ENCODE data around the gene PIK3AP1. TPM values are rescaled to one million over a fixed set of nuclear protein-coding genes. Genes with fewer than 3 reads are reported as not detected.
A peak's percentile ranks its signal among the peaks of the same experiment; 100 is the strongest.
"Not testable (repeated sequence)": the region's sequence is repeated elsewhere in the genome, so short reads cannot be mapped to it uniquely, and the experiment has no call there.

PIK3AP1 gene, protein sequence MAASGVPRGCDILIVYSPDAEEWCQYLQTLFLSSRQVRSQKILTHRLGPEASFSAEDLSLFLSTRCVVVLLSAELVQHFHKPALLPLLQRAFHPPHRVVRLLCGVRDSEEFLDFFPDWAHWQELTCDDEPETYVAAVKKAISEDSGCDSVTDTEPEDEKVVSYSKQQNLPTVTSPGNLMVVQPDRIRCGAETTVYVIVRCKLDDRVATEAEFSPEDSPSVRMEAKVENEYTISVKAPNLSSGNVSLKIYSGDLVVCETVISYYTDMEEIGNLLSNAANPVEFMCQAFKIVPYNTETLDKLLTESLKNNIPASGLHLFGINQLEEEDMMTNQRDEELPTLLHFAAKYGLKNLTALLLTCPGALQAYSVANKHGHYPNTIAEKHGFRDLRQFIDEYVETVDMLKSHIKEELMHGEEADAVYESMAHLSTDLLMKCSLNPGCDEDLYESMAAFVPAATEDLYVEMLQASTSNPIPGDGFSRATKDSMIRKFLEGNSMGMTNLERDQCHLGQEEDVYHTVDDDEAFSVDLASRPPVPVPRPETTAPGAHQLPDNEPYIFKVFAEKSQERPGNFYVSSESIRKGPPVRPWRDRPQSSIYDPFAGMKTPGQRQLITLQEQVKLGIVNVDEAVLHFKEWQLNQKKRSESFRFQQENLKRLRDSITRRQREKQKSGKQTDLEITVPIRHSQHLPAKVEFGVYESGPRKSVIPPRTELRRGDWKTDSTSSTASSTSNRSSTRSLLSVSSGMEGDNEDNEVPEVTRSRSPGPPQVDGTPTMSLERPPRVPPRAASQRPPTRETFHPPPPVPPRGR
- not detected for polyA plus RNA-seq (2013, experiment 1 of 2; ENCODE audit: insufficient read length)
- 0.10 TPM for polyA plus RNA-seq (2013, experiment 2 of 2; ENCODE audit: insufficient read length)

DNA sequence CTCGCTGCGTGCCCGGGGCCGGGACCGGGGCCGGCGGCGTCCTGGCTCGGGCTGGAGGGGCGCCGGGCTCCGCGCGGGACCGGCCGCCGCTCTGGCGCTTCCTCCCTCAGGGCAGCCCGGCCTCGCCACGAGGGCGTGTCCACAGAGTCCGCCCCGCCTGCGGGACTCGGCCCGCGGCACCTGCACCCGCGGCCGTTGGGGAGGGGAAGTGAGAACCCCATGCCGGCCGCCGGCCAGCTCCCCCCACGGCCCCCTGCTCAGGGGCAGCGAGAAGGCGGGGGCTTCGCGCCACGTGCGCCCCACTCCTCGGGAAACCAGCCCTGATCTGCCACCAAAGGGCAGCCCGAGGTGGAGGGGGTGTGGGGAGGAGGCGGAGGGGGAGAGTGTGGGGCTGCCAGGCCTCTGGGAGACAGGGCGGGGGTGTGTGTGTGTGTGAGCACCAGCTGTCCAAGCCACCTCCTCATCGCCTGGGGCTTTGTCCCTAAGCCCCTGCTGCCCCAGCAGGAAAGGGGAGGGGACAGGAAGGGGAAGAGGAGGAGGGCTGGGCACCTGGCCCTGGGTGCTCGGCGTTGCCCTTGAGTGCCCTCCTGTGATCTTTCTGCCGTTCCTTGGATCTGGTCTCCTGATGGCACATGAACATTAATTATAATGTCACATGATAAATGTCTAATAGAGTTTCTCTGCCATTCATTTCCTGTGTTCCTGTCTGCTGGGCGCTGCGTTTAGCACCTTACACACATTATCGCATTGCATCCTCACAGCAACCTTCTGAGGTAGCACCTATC is at the start of gene PIK3AP1:
Gene PIK3AP1 (minus strand): TSS at position 93 of the 785 bp plus-strand sequence. CDS start 120 bp downstream, outside the sequence.
- DNase-seq: no peak

DNA sequence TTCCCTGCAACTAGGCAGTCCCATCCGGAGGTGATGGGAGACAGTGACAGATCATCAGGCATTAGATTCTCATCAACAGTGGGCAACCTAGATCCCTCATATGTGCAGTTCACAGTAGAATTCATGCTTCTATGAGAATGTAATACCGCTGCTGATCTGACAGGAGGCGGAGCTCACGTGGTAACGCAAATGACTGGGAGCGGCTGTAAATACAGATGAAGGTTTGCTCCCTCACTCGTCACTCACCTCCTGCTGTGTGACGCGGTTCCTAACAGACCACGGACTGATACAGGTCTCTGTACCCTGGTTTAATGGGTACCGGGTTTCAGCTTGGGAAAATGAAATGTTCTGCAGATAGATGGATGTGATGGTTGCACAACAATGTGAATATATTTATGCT is 47.8 kb upstream of the PIK3AP1 start:
- DNase-seq: no peak

DNA sequence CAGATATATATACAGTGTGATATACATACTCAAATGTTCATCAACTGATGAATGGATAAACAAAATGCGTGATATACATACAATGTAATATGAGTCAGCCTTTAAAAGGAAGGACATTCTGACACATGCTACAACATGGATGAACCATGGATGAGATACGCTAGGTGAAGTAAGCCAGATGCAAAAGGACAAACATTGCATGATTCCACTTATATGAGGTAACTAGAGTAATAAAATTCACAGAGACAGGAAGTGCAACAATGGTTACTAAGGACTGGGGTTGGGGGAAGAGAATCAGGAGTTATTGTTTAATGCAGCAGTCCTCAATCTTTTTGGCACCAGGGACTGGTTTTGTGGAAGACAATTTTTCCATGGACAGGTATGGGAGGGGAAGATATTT is 47.3 kb upstream of the PIK3AP1 start:
- DNase-seq: peak; percentile 3

DNA sequence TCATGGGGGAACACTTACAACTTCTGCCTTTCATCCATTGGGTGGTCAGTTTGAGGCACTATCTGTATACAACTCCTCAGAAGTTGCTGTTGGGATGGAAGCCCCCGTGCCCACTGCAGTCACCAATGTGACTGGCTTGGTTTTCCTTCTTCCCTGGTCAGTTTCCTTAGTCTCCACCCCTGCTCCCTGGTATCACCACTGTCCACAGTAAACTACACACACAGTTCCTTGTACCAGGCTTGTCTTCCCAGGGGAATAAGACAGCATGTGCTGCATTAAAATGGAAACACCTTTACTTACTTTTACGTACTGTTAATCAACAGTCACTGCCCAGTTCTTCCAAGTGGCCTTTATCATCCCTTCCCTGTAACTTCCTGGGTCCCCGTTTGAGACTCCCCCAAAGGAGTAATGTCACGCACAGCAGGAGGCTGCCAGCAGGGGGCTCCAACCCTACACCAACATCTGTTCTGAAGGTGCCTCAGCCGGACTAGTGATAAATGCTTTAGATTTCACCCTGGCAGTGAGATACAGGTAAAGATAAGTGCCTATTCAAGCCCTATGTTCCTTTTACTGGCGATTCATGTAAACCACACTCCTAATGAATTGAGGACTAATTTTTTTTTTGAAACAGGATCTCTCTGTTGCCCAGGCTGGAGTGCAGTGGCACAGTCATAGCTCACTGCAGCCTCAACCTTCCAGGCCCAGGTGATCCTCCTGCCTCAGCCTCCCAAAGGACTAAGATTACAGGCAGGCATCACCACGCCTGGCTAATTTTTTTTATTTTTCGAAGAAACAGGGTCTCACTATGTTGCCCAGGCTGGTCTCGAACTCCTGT is 45.3 kb upstream of the PIK3AP1 start:
- peak; percentile 59 for DNase-seq

DNA sequence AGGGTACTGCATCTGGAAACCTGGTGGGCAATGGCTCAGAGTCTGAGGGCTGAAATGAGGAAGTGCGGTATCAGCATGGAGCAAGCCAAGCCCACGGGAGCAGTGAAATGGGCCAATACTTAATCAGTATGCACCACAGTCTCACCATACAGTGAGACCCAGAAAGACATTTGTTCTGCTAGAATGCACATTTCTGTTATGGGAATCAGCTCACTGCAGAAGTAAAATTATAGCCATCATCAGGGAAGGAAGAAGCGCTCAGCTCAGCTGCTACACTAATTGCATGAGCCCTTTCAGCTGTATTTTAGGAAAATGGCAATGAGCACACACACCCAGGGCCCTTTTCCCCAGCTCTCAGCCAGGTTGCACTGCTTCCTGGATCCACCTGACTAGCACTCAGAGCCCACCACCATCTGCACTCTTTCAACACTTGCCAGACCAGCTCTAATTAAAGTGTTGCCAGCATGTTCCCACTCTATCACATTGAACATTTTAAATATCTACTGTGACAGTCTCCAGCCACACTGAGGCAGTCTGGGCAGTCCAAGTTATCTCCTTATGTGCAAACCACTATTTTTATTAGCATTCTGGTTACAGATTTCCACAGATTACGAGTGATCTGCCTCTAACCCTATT is 44.2 kb upstream of the PIK3AP1 start:
- DNase-seq: no peak

DNA sequence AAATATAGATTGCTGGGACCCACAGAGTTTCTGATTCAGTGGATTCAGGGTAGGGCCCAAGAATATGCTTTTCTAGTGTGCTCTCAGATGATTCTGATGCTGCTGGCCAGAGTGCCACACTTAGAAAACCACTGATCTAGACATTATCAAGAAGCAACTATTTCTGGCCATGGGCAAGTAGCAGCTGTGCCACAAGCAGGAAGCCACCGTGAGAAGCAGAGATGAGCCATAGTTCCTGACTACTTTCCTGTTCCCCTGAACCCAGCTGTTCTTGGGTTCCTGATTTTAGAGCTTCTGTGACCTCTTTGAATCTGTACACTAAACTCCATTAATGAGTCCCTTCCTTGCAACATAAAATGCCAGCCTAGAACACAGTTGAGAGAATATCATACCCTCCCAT is 38.1 kb upstream of the PIK3AP1 start:
- DNase-seq: no peak

DNA sequence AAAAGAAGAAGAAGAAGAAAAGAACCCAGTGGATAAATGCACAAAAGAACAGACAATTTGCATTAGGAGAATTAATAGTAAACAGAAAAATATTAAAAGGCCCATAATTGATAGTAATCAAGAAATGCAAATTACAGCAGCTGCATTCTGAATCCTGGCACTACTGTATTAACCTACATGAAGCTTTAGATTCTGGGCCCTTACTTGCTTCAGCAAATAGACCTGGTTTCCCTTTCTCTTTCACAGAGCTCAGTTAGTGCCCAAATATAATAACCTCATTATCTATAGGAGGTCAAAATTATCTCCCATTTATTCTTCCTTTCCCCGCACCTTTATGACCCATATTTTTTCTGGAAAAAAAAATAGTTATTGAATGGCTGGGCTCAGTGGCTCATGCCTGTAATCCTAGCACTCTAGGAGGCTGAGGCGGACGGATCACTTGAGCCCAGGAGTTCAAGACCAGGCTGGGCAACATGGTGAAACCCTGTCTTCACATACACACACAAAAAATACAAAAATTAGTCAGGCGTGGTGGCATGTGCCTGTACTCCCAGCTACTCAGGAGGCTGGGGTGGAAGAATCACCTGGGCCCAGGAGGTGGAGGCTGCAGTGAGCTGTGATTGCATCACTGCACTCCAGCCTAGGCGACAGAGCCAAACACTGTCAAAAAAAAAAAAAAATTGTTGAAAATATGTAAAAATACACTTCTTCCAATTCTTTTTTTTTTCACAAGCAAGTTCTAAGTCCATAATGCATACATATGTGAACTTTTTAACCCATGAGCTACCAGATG is 36.0 kb upstream of the PIK3AP1 start:
- DNase-seq: no peak

DNA sequence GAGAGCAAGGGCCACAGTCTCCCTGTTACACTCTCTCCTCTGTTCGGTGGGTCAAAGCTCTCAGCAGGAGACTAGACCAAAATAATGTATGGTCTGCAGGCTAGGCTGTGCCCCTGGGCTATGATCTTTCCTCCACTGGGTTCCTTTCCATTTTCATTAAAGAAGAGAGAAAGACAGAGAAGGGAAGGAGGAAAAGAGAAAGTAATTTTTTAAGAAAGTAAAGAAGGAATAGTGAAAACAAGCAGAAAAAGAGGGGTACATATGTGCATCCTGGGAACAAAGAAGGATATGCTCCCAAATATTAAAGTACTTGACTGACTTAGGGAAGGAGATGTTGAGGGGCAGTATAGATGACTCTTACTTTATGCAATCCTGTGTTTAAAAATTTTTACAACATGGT is 33.6 kb upstream of the PIK3AP1 start:
- DNase-seq: no peak

DNA sequence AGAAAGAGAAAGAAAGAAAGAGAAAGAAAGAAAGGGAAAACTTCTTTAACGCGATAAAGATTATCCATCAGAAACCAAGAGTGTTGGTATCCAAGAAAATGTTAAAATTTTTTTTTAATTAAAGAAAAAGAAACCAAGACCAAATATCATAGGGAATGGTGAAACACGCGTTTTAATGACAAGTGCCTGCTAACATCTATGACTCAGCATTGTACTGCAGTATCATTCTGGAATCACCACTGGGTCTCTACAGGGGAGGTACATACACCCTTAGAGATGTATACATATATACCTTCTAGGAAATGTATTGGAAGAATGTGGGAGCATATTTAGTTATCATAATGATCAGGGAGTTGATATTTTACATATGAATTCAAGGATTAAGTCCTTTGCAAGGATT is 32.1 kb upstream of the PIK3AP1 start:
- DNase-seq: no peak

DNA sequence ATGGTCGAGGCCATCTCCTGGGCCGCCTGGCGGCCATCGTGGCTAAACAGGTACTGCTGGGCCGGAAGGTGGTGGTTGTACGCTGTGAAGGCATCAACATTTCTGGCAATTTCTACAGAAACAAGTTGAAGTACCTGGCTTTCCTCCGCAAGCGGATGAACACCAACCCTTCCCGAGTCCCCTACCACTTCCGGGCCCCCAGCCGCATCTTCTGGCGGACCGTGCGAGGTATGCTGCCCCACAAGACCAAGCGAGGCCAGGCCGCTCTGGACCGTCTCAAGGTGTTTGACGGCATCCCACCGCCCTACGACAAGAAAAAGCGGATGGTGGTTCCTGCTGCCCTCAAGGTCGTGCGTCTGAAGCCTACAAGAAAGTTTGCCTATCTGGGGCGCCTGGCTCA is 30.0 kb upstream of the PIK3AP1 start:
- DNase-seq: not testable (repeated sequence)

DNA sequence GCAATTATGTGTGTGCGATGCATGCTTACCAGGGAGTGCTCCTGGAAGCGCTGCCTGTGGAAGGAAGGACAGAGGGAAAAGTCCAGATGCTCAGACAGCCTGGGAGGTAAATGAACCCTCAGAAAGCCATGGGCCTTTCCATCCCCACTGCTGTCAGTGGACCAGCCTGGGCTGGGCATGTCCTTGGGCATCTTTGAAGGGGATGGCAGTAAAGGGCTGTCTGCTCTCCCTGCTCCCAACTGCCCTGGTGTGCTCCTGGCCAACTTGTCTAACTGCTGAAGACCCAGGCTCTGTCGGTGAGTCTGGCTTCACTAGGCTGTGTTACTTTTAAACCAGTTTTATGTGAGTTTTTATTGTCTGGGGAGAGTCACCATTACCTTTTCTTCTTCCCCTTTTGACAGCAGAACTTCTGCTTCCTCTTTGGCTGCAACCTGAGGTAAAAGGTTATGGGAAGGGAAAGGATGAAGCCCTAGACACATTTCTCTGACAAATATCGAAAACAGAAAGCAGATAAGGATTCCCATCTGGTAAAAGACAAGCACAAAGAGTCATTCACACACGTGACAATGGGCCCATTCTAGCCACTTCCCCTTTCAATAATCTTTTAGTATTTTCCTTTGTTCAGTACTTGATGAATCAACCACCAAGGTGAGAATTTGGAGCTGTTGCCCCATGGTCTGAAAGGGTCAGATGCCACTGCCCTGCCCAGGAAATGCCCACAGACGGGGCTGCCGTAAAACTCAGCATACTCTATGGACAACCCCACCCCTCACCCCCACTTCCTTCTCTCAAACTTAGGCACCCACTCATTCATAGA is 27.6 kb upstream of the PIK3AP1 start:
- DNase-seq: no peak

DNA sequence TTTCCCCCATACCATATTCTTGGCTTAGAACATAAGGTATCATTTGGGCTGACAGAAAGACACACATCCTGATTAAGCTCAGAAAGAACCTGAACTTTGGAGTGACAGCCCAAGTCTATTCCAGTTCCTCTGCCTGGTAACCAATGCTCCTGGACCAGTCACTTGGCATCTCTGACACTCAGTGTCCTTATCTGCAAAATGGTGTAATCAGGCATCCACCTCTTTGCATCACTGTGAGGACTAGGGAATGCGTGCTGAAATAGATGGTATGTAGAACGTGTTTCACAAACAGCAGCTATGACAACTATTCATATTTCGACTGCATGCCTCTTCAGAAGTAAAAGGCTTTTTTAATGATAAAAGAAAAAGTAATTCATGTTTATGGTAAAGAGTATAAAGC is 26.2 kb upstream of the PIK3AP1 start:
- DNase-seq: no peak

DNA sequence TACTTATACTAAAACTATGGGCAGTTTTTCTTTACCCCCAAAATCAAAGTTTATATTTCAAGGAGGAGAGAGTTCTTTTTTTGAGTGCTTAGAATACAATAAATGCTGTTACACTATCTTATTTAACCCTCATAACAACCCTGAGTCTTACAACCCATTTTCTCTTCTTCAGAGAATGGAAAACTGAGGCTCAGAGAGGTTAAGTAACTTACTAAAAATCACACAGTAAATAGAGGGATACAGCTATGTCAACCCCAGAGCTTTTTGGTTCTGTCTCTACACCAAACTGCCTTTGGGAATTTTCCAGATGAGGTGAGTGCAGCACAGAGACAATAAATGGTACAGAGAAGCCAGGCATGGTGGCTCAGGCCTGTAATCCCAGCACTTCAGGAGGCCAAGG is 25.6 kb upstream of the PIK3AP1 start:
- no peak for DNase-seq

DNA sequence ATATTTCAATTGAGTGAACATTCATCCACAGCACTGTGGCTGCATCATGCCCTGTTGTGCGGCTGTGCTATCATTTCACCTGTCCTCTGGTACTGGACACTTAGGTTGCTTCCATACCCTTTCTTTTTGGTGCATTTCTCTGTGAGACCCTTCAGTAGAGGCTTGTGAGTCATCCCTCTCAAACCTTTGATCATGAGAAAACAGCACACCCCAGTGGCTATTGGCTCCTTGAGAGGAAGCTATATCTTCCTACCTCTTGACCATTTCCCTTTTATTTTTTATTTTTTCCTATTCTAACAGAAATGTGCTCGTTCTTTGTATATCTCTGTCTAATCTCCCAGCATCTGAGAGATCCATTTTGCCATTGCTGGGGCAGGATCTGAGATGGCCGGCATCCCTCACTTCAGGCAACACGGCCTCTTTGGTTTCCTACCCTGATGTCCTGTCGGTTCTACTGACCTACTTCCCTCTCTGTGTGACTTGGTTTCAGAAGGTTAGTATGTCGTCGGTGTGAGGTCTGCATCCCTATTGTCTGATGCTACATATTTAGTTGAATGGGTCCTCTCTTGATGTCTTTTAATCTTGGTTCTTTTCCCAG is 23.8 kb upstream of the PIK3AP1 start:
- DNase-seq: no peak

DNA sequence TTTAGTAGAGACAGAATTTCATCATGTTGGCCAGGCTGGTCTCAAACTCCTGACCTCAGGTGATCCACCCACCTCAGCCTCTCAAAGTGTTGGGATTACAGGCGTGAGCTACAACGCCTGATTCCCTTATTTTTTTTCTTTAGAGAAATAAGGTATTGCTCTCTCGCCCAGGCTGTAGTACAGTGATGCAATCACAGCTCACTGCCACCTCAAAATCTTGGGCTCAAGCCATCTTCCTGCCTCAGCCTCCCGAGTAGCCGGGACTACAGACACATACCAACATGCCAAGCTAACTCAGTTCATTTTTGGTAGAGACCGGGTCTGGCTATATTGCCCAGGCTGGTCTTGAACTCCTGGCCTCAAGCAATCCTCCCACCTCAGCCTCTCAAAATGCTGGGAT is 21.2 kb upstream of the PIK3AP1 start:
- not testable (repeated sequence) for DNase-seq

DNA sequence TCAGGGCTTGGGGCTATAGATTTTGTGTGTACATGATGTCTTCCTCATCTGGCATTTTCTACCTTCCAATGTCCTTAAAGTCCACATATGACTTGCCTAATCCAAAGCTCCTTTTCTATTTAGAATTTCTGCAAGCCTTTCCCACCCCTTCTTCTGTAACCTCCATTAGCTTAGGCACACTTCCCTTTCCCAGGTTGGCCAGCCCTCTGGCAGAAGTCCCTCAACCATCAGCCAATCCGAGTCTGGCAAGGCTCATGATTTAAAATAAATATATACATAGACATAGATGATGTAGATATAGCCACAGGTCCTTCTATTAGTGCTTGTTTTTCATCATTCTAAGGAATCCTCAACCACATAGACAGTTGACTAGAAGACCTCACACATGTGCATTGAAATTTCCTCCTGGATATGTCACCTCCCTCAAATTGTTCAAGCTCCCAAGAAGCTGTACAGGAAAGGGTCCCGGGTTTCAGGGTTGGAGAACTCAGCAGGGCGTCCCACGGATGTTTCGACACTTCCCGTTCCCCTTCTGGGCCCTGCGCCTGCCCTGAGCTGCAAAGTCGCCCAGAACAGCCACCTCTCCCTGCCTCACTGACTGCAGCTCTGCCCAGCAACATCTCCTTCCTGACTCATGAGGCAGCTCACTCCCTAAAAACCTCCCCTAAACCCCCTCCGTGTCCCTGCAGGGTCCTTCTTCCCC is 20.4 kb upstream of the PIK3AP1 start:
- DNase-seq: no peak

DNA sequence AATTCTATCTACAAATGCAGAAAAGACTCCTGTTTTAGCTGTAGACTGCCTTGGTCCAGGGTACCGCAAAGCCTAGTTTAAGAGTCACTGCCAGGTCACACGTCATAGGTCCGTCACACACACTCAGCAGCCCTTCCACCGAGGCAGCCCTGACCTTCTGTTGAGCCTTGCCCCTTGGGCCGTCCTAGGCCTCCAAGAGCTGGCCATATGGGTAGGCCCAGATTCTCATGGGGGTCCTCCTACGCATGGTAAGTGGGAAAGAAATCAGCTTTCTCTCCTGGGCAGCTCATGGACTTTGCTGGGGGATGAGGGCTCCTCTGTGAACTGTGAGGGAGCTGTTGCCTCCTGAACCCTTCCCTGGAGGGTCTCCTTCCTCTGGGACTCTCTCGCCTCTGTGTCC is 19.8 kb upstream of the PIK3AP1 start:
- no peak for DNase-seq

DNA sequence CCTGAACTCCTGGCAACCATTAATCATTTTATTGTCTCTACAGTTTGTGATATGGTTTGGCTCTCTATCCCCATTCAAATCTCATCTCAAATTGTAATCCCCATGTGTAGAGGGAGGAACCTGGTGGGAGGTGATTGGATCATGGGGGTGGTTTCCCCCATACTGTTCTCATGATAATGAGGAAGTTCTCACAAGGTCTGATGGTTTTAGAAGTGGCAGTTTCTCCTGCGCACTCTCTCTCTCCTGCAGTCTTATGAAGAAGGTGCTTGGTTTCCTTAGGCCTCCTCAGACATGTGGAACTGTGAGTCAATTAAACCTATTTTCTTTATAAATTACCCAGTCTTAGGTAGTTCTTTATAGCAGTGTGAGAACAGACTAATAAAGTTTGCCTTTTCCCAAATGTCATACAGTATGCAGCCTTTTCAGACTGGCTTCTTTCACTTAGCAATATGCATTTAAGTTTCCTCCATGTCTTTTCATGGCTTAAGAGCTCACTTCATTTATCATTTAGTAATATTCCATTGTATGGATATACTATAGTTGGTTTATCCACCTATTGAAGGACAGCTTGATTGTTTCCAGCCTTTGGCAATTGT is 17.1 kb upstream of the PIK3AP1 start:
- not testable (repeated sequence) for DNase-seq

Data from fibroblast of skin of back (primary cell).